Transverse colon (tissue), 4 donors: Measurements from ENCODE around the gene LRFN5. TPM values are rescaled to one million over a fixed set of nuclear protein-coding genes. Genes with fewer than 3 reads are reported as not detected.

Experiments used
- DNase-seq: peaks from one replicate; pipeline ENCODE4 v3.0.0-alpha.2; 2019
- H3K27ac ChIP-seq, 4 donors: fragments of 200-600 bp; sonication (generic); 2 replicates each; pipeline ENCODE4 v1.5.1; 2016 to 2018; ENCODE audit warnings: inconsistent platforms in 4 of 4
- H3K27me3 ChIP-seq: fragments of 200-600 bp; sonication (generic); 2 replicates; pipeline ENCODE4 v1.5.1; 2017; ENCODE audit warnings: inconsistent platforms
- H3K36me3 ChIP-seq, 4 donors: fragments of 200-600 bp; sonication (generic); 2 replicates each; pipeline ENCODE4 v1.5.1; 2017 to 2019; ENCODE audit warnings: inconsistent platforms in 4 of 4
- H3K4me1 ChIP-seq, 4 donors: fragments of 200-600 bp; sonication (generic); 2 replicates each; pipeline ENCODE4 v1.5.1; 2017 to 2020; ENCODE audit warnings: inconsistent platforms in 4 of 4
- H3K4me3 ChIP-seq, 4 donors: fragments of 200-600 bp; sonication (generic); 1 replicate in 1 of 4; 2 replicates in 3 of 4; pipeline versions ENCODE4 v1.5.1 to v1.6.1; 2017 to 2019; ENCODE audit warnings: inconsistent platforms in 4 of 4
- H3K9me3 ChIP-seq, 2 donors: fragments of 200-600 bp; sonication (generic); 2 replicates each; pipeline ENCODE4 v1.5.1; 2017 to 2019; ENCODE audit warnings: inconsistent platforms in 2 of 2
- EP300 ChIP-seq: sonication (generic); formaldehyde crosslinking; IDR thresholded peaks from one replicate; pipeline ENCODE4 v1.6.1; 2017; ENCODE audit warnings: antibody characterized with exemption, low read depth
- POLR2A ChIP-seq: fragments of 450-650 bp; IDR thresholded peaks from one replicate; pipeline ENCODE4 v1.6.1; 2016; ENCODE audit warnings: antibody characterized with exemption, mild to moderate bottlenecking, moderate library complexity
- POLR2AphosphoS5 ChIP-seq, 3 donors: sonication (generic); formaldehyde crosslinking; IDR thresholded peaks; one replicate each; pipeline ENCODE4 v1.6.1; 2016; ENCODE audit warnings: antibody characterized with exemption in 3 of 3
- WGBS, 2 donors: methylation state at CpG; one replicate each; pipeline ENCODE4 v1.1.5; 2018; ENCODE audit warnings: low coverage in 1 of 2; 5-methylcytosine and 5-hydroxymethylcytosine counted together
- in situ Hi-C, 4 donors: fragments of 200-750 bp; cut with MboI; loops; one replicate each; pipeline versions ENCODE4 v1.15.0 to v1.15.1; 2017; ENCODE audit warnings: low sequenced_read_pairs in 3 of 4, low pct_ligation_motif_present in 1 of 4, low pct_unique_long_range_greater_than_20kb in 1 of 4
- intact Hi-C: fragments of 100-400 bp; cut with DNase I; formaldehyde crosslinking; loops from one replicate; pipeline ENCODE4 v1.15.1; 2023; ENCODE audit warnings: low total_unique reads
- total RNA-seq, 4 donors: library from RNA; depleted of rRNA; stranded (reverse); fragments of >200 nt; gene quantifications; one replicate each; pipeline ENCODE4 v1.1.0, GENCODE V29; 2016
- TF ChIP-seq, protein P1 (sequence below), 5 experiments: fragments of 200-600 bp in 3 of 5; fragments of 450-650 bp in 2 of 5; sonication (generic) in 3 of 5; IDR thresholded peaks; 1 replicate in 2 of 5; 2 replicates in 3 of 5; pipeline ENCODE4 v1.5.1; 2016 to 2017; ENCODE audit warnings: antibody characterized with exemption in 5 of 5, inconsistent platforms in 3 of 5, mild to moderate bottlenecking in 2 of 5, moderate library complexity in 1 of 5

LRFN5 gene
- total RNA-seq, 4 donors from 2014 or later, result 0.40 to 4.5 (median 1.5) TPM

- peaks cover 67% of the 10 kb centered on the region for H3K27me3 ChIP-seq
- 17 to 25% methylated on average over 4 to 24 of the region's 24 CpGs for WGBS, 2 donors
- in situ Hi-C loops, result no loop called here
- H3K4me1 ChIP-seq, result peaks cover 0 to 26% (median 4%) of the 10 kb centered on the region in 4 donors
- intact Hi-C loops, result no loop called here
- H3K27ac ChIP-seq, result no peak overlapping the region
- TF ChIP-seq POLR2AphosphoS5 (IDR thresholded peaks at IDR 0.05) (no peak), POLR2A (no peak), EP300 (no peak)
- TF ChIP-seq, protein P1, sequence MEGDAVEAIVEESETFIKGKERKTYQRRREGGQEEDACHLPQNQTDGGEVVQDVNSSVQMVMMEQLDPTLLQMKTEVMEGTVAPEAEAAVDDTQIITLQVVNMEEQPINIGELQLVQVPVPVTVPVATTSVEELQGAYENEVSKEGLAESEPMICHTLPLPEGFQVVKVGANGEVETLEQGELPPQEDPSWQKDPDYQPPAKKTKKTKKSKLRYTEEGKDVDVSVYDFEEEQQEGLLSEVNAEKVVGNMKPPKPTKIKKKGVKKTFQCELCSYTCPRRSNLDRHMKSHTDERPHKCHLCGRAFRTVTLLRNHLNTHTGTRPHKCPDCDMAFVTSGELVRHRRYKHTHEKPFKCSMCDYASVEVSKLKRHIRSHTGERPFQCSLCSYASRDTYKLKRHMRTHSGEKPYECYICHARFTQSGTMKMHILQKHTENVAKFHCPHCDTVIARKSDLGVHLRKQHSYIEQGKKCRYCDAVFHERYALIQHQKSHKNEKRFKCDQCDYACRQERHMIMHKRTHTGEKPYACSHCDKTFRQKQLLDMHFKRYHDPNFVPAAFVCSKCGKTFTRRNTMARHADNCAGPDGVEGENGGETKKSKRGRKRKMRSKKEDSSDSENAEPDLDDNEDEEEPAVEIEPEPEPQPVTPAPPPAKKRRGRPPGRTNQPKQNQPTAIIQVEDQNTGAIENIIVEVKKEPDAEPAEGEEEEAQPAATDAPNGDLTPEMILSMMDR (IDR thresholded peaks at IDR 0.05), result no peak
- H3K36me3 ChIP-seq, result no peaks in the 10 kb centered on the region
- no peaks in the 10 kb centered on the region for H3K9me3 ChIP-seq
- H3K4me3 ChIP-seq, result peak overlapping the region in 1 of 4 donors; percentile 59
- no peak for DNase-seq
Observed at GRCh38 chr14:41609704-41610183, 3.1 kb downstream of the LRFN5 start.

DNA sequence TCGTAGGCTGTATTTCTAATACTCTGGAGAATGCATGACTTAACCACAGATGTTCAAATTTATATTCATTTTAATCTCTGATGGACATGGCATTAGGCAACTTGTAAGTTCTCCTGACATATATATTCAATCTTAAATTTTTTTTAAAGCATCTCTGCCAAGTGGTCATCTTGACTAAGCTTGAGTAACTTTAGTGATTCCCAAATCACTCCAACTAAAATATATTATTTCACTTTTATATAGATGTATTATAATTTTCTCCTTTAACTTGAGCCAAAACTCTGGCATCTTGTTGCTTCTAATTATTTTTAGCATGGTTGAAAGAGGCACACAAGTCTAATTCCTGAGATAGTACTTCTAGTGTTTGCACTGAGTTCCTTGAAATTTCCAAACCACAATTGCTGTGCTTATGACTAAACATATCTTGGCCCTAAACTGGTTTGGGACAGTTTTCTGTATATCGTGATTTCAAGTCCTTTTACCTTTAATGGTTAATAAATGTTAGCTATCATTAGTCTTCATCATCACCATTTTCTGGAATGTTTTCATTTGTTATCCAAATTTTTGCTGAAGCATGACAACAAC lies 8.4 kb downstream of the LRFN5 start:
- Histone ChIP-seq H3K4me1 (no peaks in the 10 kb centered on the region), H3K9me3 (no peaks in the 10 kb centered on the region), H3K27ac (no peak overlapping the region), H3K27me3 (peaks cover 14% of the 10 kb centered on the region), H3K4me3 (no peak overlapping the region), H3K36me3 (no peaks in the 10 kb centered on the region)
- 81 to 96% methylated on average over 2 of the region's 2 CpGs for WGBS, 2 donors
- intact Hi-C loops, result no loop called here
- in situ Hi-C loops, result no loop called here
- TF ChIP-seq POLR2AphosphoS5 (IDR thresholded peaks at IDR 0.05) (no peak), EP300 (no peak), POLR2A (no peak)
- TF ChIP-seq, protein P1 (IDR thresholded peaks at IDR 0.05), result no peak
- no peak for DNase-seq

- no peak for TF ChIP-seq POLR2AphosphoS5 (IDR thresholded peaks at IDR 0.05)
- no peak for TF ChIP-seq POLR2A
- TF ChIP-seq, protein P1 (IDR thresholded peaks at IDR 0.05), result no peak
- no peak for TF ChIP-seq EP300
- Histone ChIP-seq H3K27ac (no peak overlapping the region), H3K36me3 (no peaks in the 10 kb centered on the region), H3K27me3 (no peaks in the 10 kb centered on the region), H3K4me3 (no peak overlapping the region), H3K4me1 (no peaks in the 10 kb centered on the region), H3K9me3 (no peaks in the 10 kb centered on the region)
- intact Hi-C loops, result no loop called here
- WGBS, 2 donors, result 54 to 57% methylated on average over 1 of the region's 1 CpG
- in situ Hi-C loops, result no loop called here
- DNase-seq, result no peak
Observed at GRCh38 chr14:41623736-41624135, 17.1 kb downstream of the LRFN5 start.

GRCh38 chr14:41629876-41630275 lies 23.2 kb downstream of the LRFN5 start:
- H3K27ac ChIP-seq, result no peak overlapping the region
- no peaks in the 10 kb centered on the region for H3K36me3 ChIP-seq
- DNase-seq, result no peak
- in situ Hi-C loops, result no loop called here
- H3K9me3 ChIP-seq, result no peaks in the 10 kb centered on the region
- TF ChIP-seq, protein P1 (IDR thresholded peaks at IDR 0.05), result no peak
- TF ChIP-seq POLR2AphosphoS5 (IDR thresholded peaks at IDR 0.05) (no peak), POLR2A (no peak), EP300 (no peak)
- no peaks in the 10 kb centered on the region for H3K4me1 ChIP-seq
- intact Hi-C loops, result no loop called here
- 18 to 39% methylated on average over 1 of the region's 1 CpG for WGBS, 2 donors
- no peaks in the 10 kb centered on the region for H3K27me3 ChIP-seq
- H3K4me3 ChIP-seq, result no peak overlapping the region
